Spleen (tissue), 11 donors: Measurements from ENCODE around the gene TUBA8. TPM values are rescaled to one million over a fixed set of nuclear protein-coding genes. Genes with fewer than 3 reads are reported as not detected.

Source experiments
- DNase-seq: peaks from one replicate; pipeline ENCODE4 v3.0.0-alpha.2; 2020
- H3K27ac ChIP-seq, 8 donors: fragments of 200-600 bp; sonication (generic) in 7 of 8; 1 replicate in 4 of 8; 2 replicates in 4 of 8; pipeline versions ENCODE4 v1.5.0 to v1.8.0; 2016 to 2021; ENCODE audit warnings: inconsistent platforms in 4 of 8, mild to moderate bottlenecking in 4 of 8, moderate library complexity in 1 of 8
- H3K27me3 ChIP-seq, 7 donors: fragments of 200-600 bp; sonication (generic) in 6 of 7; replicated peaks in 1 of 7; 1 replicate in 4 of 7; 2 replicates in 3 of 7; pipeline versions ENCODE4 v1.5.0 to v1.8.0; 2016 to 2021; ENCODE audit warnings: inconsistent platforms in 3 of 7, mild to moderate bottlenecking in 1 of 7
- H3K36me3 ChIP-seq, 6 donors: fragments of 200-600 bp; sonication (generic) in 5 of 6; 1 replicate in 4 of 6; 2 replicates in 2 of 6; pipeline versions ENCODE4 v1.5.0 to v1.8.0; 2016 to 2021; ENCODE audit warnings: inconsistent platforms in 2 of 6
- H3K4me1 ChIP-seq, 6 donors: fragments of 200-600 bp; sonication (generic) in 5 of 6; 1 replicate in 3 of 6; 2 replicates in 3 of 6; pipeline versions ENCODE4 v1.5.0 to v1.8.0; 2016 to 2021; ENCODE audit warnings: inconsistent platforms in 3 of 6
- H3K4me3 ChIP-seq, 8 donors: fragments of 200-600 bp; sonication (generic) in 7 of 8; 1 replicate in 4 of 8; 2 replicates in 4 of 8; pipeline versions ENCODE4 v1.5.0 to v1.8.0; 2016 to 2021; ENCODE audit warnings: inconsistent platforms in 4 of 8, mild to moderate bottlenecking in 4 of 8, moderate library complexity in 2 of 8
- H3K9me3 ChIP-seq, 8 donors: fragments of 200-600 bp; sonication (generic) in 7 of 8; 1 replicate in 4 of 8; 2 replicates in 4 of 8; pipeline versions ENCODE4 v1.5.0 to v1.8.0; 2016 to 2021; ENCODE audit warnings: inconsistent platforms in 4 of 8
- POLR2A ChIP-seq, 3 donors: fragments of 450-650 bp; IDR thresholded peaks; one replicate each; pipeline ENCODE4 v1.5.1; 2017; ENCODE audit warnings: antibody characterized with exemption in 3 of 3, mild to moderate bottlenecking in 1 of 3
- POLR2AphosphoS5 ChIP-seq, 3 donors: sonication (generic); formaldehyde crosslinking; IDR thresholded peaks; one replicate each; pipeline ENCODE4 v1.5.1; 2017; ENCODE audit warnings: antibody characterized with exemption in 3 of 3
- WGBS, 5 donors: extraction: QIAGEN DNeasy Blood & Tissue Kit in 3 of 5; methylation state at CpG; one replicate each; pipeline versions ENCODE4 v1.1.5 to v1.1.7; 2013 to 2018; 5-methylcytosine and 5-hydroxymethylcytosine counted together
- intact Hi-C: fragments of 100-400 bp; cut with DNase I; formaldehyde crosslinking; loops from one replicate; pipeline ENCODE4 v1.15.0; 2023; ENCODE audit warnings: low total_unique reads
- polyA plus RNA-seq, 3 donors: library from polyadenylated mRNA; stranded (reverse); fragments of 200-250 nt; gene quantifications; one replicate each; pipeline ENCODE4 v1.2.1, GENCODE V29; 2013
- total RNA-seq, 7 donors: library from RNA; depleted of rRNA in 3 of 7; stranded (reverse); fragments of >200 nt in 3 of 7; fragmentation: NEBNext Ultra II Directional in 4 of 7; extraction: Animal tissue kit (Norgen Biotek cat#: 25700) in 4 of 7; gene quantifications; one replicate each; pipeline versions ENCODE4 v1.1.0 to v1.2.1, GENCODE V29; 2016 to 2021
- TF ChIP-seq, protein P1 (sequence below), 11 experiments: fragments of 200-600 bp in 7 of 11; fragments of 450-650 bp in 4 of 11; sonication (generic) in 4 of 11; IDR thresholded peaks in 8 of 11; conservative IDR thresholded peaks in 3 of 11; 1 replicate in 7 of 11; 2 replicates in 4 of 11; pipeline versions ENCODE4 v1.4.0 to v1.8.0; 2016 to 2021; ENCODE audit warnings: antibody characterized with exemption in 11 of 11, inconsistent platforms in 4 of 11, mild to moderate bottlenecking in 1 of 11
- donor health status: healthy with polysubstance abuse.
- donor health status: DM: no; HTN: no; CAD: no; lungs with moderate emphysema.
- donor health status: DM: no; HTN: no; CAD: no.
- donor health status: Bipolar disorder and iron deficiency.
- donor health status: healthy.
- donor health status: DM: no; HTN: no; CAD: no.
- donor health status: DM: yes; HTN: yes; CAD: no.

Gene TUBA8
- total and polyA plus RNA-seq, 10 donors = 2.2 to 5.7 (median 3.8) TPM

DNA sequence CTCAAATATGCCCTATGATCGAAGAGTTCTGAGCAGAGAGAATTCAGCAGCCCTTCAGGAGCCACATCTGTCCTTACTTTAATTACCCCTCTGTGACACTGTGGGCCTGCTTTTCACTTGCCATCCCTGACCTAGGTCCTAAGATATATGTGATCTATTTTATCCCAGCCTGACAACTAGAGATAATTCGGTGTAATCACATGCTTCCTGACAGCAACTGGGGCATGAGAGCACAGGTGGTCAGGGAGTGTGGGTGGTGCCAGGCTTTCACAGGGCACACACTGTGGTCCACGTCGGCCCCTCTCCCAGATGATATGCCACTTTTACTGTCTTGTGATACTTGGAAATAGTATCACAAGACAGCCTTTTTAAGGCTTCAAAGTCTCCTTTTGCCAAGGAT lies 3.9 kb downstream of the TUBA8 start:
- 26 to 39% (median 34%) methylated on average over 4 of the region's 4 CpGs for WGBS, 5 donors
- peak overlapping the region in 1 of 8 donors; percentile 22 for H3K27ac ChIP-seq
- intact Hi-C loops = no loop called here

DNA sequence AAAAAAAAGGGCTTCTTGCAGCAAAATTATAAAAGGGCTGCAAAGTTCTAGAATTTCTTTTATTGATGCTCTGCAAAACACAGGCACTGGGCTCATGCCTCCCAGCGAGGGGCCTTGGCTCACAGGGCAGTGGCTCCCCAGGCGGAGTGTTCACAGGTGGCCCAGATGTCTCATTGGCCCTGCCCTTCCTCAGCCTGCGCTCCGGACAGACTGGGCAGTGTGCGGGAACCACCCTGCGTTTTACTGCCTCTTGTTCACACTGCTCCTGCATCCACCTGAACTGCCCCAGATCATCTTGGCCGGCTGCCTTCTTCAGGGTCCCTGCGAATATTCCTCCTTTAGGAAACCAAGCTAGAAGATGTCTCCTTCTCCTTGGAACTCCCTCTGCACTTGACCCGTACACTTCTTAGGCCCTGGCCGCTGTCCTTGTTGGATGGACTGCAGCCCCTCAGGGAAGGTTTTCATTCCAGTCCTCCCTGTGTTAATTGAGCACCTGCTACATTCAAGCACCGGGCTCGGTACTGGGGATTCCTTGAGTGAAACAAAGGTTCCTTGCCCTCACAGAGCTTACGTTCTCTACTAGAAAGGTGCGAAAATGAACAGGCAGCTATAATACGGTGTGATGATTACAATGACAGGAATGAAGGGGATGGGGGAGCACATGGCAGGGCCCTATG lies 4.5 kb downstream of the TUBA8 start:
- 89 to 95% (median 91%) methylated on average over 13 to 15 of the region's 15 CpGs for WGBS, 5 donors
- H3K36me3 ChIP-seq = no peaks in the 10 kb centered on the region
- no peak overlapping the region for H3K4me3 ChIP-seq
- peaks cover 2 to 34% (median 13%) of the 10 kb centered on the region in 7 donors for H3K27me3 ChIP-seq
- DNase-seq = peak; percentile 60
- no peaks in the 10 kb centered on the region for H3K9me3 ChIP-seq
- TF ChIP-seq POLR2AphosphoS5 (IDR thresholded peaks at IDR 0.05) = no peak
- TF ChIP-seq, protein P1, sequence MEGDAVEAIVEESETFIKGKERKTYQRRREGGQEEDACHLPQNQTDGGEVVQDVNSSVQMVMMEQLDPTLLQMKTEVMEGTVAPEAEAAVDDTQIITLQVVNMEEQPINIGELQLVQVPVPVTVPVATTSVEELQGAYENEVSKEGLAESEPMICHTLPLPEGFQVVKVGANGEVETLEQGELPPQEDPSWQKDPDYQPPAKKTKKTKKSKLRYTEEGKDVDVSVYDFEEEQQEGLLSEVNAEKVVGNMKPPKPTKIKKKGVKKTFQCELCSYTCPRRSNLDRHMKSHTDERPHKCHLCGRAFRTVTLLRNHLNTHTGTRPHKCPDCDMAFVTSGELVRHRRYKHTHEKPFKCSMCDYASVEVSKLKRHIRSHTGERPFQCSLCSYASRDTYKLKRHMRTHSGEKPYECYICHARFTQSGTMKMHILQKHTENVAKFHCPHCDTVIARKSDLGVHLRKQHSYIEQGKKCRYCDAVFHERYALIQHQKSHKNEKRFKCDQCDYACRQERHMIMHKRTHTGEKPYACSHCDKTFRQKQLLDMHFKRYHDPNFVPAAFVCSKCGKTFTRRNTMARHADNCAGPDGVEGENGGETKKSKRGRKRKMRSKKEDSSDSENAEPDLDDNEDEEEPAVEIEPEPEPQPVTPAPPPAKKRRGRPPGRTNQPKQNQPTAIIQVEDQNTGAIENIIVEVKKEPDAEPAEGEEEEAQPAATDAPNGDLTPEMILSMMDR (IDR thresholded peaks at IDR 0.05 in 8 of 11, conservative IDR thresholded peaks at IDR 0.05 in 3 of 11) = no peak
- no peak for TF ChIP-seq POLR2A (IDR thresholded peaks at IDR 0.05)
- H3K27ac ChIP-seq = no peak overlapping the region
- intact Hi-C loops = no loop called here
- H3K4me1 ChIP-seq = peaks cover 14 to 61% (median 35%) of the 10 kb centered on the region in 6 donors

More for the DNA sequence above, 3.9 kb downstream of the TUBA8 start:
- no peak for TF ChIP-seq POLR2A (IDR thresholded peaks at IDR 0.05)
- peak; percentile 27 for DNase-seq
- Histone ChIP-seq H3K4me3 (no peak overlapping the region), H3K27me3 (peaks cover 2 to 40% (median 15%) of the 10 kb centered on the region in 7 donors), H3K9me3 (no peaks in the 10 kb centered on the region), H3K4me1 (peaks cover 17 to 63% (median 41%) of the 10 kb centered on the region in 6 donors), H3K36me3 (no peaks in the 10 kb centered on the region)

DNA sequence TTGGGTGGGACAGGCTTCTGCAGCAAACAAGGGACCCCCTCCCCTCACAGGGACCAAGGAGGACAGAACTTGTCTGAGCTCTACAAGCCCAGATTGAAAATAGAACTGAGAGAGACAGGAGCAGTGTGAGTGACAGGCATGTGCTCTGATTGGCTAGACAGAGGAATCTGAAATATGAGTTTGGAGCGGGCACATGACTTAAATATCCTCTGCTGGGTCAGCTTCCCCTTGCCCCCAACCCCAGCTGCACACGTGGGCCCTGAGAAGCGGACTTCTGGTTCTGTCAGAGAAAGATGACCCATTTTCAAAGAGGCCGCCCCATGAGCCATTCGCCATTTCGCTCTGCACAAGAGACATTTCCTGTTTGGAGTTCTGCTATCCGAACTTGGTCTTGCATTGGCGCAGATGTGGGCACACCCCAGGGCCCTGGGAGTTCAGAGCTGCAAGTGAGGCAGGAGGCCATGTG lies 5.3 kb downstream of the TUBA8 start:
- no peak overlapping the region for H3K27ac ChIP-seq
- intact Hi-C loops = no loop called here
- H3K9me3 ChIP-seq = no peaks in the 10 kb centered on the region
- H3K27me3 ChIP-seq = peaks cover 0 to 26% (median 7%) of the 10 kb centered on the region in 7 donors
- H3K4me3 ChIP-seq = no peak overlapping the region
- DNase-seq = no peak
- TF ChIP-seq POLR2A (IDR thresholded peaks at IDR 0.05) (no peak), POLR2AphosphoS5 (IDR thresholded peaks at IDR 0.05) (no peak)
- TF ChIP-seq, protein P1 (IDR thresholded peaks at IDR 0.05 in 8 of 11, conservative IDR thresholded peaks at IDR 0.05 in 3 of 11) = no peak
- H3K4me1 ChIP-seq = peaks cover 12 to 53% (median 27%) of the 10 kb centered on the region in 6 donors
- no peaks in the 10 kb centered on the region for H3K36me3 ChIP-seq
- 63 to 79% (median 65%) methylated on average over 8 of the region's 8 CpGs for WGBS, 5 donors

DNA sequence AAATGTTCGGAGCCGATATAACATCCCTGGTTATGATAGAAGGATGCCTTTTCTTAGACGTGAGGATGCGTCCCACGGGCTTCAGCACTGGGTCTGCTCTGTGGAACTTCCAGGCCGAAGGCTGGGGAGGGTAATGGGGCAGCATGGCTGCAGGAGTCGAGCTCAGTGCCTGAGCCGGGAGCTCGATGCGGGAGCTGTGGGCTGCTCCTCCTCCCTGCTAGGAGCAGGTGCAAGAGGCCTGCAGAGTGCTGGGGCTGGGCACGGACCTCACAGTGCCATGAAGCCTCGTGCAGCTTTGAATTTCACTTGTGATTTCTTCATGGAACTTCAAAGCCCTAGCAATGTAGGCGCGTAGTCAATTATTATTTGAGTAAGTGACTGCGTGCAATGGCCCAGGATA lies 6.0 kb downstream of the TUBA8 start:
- intact Hi-C loops = no loop called here
- DNase-seq = no peak

More for the DNA sequence above, 6.0 kb downstream of the TUBA8 start:
- peaks cover 10 to 46% (median 20%) of the 10 kb centered on the region in 6 donors for H3K4me1 ChIP-seq
- H3K27me3 ChIP-seq = peaks cover 0 to 19% (median under 1%) of the 10 kb centered on the region in 7 donors
- peaks cover 0 to 5% (median 0%) of the 10 kb centered on the region in 6 donors for H3K36me3 ChIP-seq
- no peak overlapping the region for H3K27ac ChIP-seq
- no peaks in the 10 kb centered on the region for H3K9me3 ChIP-seq
- TF ChIP-seq, protein P1 (IDR thresholded peaks at IDR 0.05 in 8 of 11, conservative IDR thresholded peaks at IDR 0.05 in 3 of 11) = no peak
- TF ChIP-seq POLR2A (IDR thresholded peaks at IDR 0.05) = no peak
- no peak for TF ChIP-seq POLR2AphosphoS5 (IDR thresholded peaks at IDR 0.05)
- 91 to 96% (median 95%) methylated on average over 15 of the region's 15 CpGs for WGBS, 5 donors
- H3K4me3 ChIP-seq = no peak overlapping the region
